GM18861 (cell line): Measurements from ENCODE around the gene ENAH.
"Not testable (repeated sequence)": the region's sequence is repeated elsewhere in the genome, so short reads cannot be mapped to it uniquely, and the experiment has no call there.

Experiments used
- ATAC-seq: cut with Tn5 transposase; IDR thresholded peaks from one replicate; pipeline ENCODE4 v1.9.1; 2021; ENCODE audit not compliant: unreplicated experiment

The ENAH gene

DNA sequence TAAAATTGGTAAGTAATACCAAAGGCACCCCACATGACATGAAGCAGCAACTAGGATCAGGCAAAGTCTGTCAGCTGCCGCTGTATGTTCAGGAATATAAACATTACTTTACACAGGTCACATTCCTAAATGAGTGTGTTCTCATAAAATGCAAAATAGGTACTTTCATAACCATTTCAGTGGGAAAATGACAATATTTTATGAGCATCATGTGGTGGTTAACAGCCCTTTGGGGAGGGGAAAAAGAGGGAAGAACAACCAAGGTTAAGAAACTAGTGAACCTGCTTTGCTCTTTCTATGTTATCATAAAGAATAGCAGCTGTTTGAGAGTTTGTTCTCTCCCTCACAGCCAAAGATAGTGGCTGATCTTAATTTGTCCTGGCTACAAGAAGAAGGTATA is 119.7 kb downstream of the ENAH start:
- ATAC-seq, result no peak

DNA sequence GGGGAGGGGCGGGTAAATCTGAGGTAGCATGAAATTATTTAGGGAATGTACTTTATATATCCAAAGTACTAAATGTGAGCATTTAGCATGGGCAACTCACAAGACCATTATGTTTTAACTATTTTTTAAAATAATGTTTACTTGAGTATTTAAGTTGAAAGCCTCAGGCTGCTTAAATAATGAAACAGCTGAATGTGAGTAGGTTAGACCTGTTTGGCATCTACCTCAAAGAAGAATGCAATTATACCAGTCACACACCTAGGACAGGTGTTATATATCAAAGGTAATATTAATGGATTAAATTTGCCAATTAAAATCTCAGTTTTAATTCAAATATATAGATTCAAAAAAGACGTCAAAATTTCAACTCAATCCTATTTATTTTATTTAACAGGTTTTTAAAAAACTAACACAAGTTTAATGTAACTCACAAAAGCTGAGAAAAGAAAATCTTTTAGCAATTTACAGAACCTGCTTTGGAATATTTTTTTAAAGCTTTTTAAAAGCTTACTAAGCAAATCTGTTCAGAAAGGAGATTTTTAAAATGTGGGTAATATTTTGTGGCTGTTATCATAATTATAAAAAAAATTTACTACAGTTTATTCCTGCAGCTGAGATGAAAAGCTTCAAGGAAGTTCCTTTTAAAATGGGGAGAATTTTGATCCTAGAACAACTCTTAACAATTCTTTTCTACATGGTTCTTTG is 120.5 kb downstream of the ENAH start:
- ATAC-seq, result no peak

DNA sequence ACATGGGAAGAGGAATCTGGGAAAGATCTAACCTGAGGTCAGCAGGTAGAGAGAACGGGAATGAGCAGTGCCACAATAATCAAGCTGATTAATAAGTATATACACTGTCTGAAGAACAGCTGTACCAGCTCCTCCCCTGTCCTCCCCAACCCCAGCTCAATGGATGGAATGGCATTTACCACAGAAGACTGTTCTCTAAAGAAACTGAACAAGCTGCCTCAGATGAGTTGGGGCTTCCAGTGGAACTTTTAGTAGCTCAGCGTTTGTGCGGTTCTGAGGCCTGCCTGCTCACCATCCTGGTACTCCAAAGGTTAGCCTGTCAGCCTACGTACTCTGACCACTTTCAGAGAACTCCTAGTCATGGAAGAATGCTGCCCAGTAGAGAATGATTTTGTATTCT is 123.2 kb downstream of the ENAH start:
- ATAC-seq, result no peak

DNA sequence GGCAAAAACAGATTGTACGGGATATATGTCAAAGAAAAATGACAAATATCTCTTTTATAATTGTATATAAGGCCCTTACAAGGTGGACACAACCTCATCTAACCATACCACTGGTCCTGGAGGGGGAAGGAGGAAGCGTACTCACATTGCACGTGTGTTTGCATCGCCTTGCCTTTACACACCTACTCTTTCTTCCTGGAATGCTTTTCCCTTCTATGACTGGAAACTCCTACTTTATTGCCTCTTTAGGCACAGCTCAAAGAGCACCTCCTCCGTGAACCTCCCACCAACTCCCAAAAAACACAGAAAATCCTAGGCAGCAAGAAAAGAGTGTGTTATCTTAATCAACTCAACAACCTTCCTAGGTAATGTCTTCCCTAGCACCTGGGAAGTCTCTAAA is 125.3 kb downstream of the ENAH start:
- ATAC-seq, result no peak

DNA sequence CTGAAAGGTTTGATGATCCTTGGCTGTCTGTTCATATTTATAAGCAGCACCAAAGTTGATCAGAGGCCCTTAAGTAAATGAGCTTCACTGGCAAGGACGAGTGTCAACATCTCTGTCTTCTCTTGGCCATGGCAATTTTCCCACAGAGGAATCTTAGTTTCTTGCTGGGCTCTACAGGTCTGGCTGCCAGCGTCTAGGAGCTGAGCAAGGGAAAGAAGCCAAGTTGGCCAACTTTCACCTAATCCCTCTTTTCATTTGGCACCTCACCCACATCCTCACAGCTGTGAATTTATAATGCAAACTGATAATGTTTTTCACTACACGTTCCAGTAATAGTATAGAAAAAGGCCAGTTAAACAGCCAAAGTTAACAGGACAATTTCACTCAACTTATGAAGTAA is 126.0 kb downstream of the ENAH start:
- ATAC-seq, result no peak

DNA sequence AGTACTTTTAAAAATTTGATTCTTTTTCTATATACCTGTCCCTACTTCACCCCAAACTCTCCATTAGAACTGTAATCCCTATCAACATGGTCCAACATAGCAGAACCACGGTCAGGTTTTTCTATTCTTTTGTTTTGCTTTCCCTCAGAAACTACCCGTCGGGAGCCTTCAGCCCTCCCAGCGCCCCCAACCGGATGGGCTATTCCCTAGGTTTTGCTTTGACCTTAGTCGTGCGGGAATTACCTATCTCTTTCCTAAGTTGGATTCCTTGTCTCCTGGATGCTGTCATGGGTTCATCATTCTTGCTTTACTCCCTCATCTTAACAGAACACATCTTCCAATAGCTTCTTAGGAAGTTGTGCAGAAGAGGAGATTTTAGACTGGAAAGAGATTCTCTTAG is 127.5 kb downstream of the ENAH start:
- no peak for ATAC-seq

DNA sequence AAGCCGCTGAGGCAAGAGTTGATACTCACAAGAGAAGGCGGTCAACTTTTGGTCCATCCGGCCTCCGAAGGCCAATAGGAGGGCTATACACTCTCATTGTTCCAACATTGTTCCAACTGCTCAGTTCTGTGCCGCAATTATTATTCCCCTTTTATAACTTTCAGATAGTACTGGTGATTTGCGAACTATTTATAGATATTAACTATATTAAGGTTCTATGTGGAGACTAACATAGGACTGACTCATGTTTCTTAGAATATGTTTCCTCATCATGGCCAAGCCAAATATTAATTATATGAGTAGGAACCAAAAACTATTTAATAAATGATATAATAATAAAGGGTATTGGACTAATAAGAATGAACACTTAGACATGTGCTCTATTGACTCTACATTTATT is 128.4 kb downstream of the ENAH start:
- no peak for ATAC-seq

DNA sequence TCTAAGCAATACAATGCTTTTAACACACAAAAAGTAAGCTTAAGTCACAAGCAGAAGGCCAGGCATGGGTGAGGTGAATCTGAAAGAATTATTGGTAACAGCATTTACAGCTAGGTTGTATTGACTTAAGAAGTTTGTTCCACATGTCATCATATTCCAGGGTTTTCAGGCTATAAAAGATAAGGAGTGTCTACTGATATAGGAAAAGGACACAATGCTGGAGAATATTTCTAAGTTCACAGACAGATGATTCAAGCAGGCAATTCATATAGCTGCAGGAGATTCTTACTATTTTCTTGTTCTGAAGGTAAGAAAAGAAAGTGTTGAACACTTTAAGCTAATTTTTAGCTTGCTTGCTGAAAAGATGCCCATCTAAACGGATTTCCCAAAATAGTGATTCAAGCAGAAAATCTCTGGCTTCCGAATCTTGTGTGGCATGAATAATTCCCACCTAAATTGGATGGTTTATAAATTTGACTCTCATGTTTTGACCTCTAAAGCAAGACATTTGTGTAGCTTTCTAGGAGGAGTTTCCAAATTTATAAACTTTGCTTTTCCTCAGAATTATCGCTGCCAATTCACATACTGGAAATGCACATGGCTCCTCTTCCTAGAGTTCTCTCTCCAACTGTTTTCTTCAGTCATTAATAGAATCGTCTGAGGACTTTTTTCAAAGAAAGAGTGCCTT is 129.5 kb downstream of the ENAH start:
- ATAC-seq, result no peak

DNA sequence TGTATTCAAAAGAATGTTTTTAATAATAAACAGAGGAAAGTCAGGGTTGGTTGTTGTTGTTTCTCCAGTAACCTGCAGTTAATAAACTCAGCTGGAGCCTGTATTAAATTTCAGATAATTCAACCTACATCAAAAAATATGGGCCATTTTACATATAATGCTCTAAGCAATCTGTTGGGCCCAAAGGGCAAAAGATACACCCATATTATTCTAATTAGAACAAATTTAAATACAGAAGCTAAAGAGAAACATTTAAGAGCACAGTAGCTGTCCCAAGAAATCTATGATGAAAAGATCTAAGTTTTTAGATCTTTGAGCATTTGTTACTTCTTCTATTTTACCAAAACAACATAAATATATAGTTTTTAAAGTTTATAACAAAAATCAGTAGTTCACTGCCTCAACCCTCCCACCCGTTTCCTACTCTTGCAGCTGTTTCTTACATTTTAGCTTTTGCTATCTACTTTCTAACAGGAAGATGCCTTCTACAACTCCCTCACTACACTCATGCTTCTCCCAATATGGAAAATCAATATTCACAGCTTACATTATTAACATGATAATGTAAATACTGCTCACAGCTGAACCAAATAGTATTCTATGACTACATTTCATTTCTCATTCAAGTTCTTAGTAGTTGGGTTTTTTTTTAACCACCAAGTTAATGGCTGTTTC is 130.2 kb downstream of the ENAH start:
- ATAC-seq, result no peak

DNA sequence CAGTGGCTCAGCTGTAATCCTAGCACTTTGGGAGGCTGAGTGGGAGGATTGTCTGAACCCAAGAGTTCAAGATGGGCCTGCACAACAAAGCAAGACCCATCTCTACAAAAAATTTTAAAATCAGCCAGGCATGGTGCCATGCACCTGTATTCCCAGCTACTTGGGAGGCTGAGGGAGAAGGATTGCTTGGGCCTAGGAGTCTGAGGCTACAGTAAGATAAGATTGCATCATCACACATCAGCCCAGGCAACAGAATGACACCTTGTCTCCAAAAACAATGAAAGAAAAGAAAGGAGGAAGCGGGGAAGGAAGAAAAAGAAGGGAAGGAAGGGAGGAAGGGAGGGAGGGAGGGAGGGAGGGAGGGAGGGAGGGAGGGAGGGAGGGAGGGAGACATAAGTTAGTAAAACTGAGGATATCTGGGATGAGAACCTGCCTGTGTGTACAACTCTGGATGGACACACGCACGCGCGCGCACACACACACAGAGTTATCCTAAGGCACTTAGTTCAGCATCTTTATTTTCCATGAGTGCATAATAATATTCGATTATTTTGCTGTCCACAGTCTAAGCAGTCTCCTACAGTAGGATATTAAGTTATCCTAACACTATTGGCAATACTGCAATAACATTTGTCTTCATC is 132.2 kb downstream of the ENAH start:
- no peak for ATAC-seq

DNA sequence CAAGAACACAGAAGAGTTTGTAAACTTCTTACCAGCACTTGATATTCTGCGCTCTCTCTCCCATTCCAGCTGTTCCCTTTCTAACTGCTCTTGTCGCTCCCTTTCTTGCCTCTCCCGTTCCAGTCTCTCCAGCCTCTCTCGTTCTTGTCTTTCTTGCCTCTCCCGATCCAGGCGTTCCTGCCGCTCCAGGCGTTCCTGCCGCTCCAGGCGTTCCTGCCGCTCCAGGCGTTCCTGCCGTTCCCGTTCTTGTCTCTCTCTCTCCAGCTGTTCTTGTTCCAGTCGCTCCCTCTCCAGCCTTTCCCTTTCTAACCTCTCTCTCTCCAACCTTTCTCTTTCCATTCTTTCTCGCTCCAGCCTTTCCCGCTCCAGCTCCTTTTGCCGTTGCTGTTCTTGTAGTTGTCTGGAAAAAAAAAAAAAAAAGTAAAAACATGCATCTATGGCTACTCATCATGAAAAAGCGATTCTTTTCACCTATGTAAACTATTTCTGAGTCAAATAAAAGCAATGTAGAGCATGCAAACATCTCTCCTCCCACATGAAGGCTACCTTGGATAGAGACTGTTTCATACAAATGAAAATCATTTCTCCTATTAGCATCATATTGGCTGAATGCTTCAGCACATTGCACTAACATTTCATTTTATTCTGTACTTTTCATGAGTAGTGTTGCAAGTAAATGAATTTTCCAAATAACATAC is 133.6 kb downstream of the ENAH start:
- ATAC-seq, result no peak

DNA sequence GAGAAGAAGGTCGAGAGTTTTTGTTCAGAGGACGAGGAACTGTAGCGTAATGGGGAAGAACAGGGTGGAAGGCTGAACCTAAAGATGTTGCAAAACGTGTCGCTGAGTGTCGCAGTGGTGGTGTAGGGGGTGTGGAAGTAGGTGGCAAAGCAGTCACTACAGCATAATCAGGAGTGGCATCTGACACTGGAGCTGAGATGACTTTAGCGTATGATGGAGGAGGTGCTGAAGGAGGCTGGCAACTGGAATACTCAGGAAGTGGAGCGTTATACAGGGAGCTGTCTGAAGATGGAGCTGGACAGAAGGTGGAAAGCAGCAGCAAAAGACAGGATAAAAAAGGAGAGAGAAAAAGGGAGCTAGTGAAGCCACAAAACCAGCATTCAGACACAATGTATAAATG is 135.2 kb downstream of the ENAH start:
- no peak for ATAC-seq

DNA sequence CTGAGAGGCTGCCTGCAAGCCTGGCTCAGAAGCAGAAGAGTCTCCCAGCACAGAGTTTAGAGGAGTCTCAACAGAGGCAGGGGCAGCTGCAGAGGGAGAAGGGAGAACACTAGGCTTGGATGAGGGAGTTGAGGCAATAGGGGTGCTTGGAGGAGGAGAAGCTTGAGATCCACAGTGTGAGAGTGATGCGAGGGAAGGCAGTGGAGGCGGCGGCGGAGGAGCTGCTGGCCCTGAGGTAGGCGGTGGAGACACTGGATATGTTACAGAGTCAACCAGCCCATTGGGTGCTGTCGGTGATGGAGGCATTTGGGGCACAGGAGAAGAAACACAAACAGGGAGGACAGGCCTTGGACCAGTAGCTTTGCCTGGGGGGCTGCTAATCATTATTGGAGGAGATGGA is 135.7 kb downstream of the ENAH start:
- no peak for ATAC-seq

DNA sequence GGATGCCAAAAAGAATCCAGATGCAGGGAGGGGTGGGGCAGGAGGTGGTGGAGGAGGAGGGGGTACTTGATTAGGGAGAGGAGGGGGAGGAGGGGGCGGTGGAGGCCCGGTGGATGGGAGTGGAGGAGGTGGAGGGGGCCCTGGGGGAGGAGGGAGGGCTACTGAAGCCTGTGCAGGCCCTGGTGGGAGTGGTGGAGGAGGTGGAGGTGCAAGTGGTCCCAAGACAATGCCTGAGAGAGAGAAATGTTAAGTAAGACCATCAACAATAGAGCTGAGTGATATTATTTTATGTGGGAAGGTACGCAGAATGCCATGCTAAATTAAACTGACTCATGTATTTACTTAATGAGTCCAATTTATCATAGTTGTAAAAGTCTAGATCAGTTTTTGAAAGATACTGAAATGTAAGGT is 138.2 kb downstream of the ENAH start:
- ATAC-seq, result no peak

DNA sequence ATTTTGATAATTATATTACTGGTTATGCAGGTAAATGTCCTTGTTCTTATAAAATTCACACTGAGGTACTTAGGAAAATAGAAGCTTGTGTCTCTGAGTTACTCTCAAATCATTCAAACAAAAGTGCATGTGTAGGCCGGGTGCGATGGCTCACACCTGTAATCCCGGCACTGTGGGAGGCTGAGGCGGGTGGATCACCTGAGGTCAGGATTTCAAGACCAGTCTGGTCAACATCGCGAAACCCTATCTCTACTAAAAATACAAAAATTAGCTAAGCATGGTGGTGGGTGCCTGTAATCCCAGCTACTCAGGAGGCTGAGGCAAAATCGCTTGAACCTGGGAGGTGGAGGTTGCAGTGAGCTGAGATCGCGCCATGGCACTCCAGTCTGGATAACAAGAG is 139.3 kb downstream of the ENAH start:
- ATAC-seq, result not testable (repeated sequence)

DNA sequence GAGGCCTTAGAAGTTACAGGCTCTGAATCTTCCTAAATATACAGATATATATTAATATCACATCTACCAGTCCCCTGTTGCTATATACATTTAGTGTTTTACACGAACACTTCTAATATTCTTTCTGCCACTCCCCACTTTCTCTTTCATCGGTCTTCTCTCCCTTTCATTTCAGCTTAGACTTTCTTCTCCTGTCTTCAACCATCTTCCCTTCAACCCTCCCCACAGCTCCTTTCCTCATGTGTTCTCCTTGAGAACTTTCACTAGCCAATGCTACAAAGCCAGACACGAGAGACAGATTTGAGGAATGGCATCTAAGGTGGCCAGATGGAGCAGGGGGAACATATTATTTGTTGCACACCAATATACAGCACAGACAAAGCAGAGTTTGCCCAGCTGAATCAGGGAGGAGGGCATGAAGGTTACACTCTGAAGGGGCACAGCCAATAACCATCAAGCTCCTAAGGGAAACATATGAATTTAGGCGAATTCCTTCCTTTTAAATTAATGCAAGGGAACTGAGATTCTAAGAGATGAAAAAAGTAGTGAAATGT is 141.0 kb downstream of the ENAH start:
- ATAC-seq, result no peak

DNA sequence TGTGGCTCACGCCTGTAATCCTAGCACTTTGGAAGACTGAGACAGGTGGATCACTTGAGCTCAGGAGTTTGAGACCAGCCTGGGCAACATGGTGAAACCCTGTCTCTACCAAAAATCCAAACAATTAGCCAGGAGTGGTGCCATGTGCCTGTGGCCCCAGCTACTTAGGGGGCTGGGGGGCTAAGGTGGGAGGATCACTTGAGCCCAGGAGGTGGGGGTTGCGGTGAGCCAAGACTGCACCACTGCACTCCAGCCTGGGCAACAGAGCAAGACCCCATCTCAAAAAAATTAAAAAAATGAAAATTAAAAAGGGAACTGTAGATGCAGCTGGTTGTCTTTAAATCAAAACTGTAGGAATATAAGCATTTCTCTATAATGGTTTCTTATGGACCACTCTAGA is 142.2 kb downstream of the ENAH start:
- not testable (repeated sequence) for ATAC-seq

DNA sequence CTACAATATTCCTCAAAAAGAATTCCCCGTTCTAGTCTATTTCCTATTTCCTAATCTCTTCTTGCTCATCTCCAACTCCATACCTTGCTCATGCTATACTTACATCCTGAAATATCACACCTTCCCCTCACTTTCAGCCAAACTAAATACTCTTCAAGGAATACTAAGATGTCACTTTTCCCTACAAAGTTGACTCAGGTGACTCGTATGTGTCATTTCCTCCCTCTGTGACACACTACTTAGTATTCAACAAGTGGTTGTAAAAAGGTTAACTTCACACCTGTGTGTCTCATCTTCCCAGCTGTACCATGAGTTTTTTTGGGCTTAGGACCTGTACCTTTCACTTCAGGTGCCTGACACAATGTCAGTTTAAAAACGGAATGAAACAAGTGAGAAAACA is 143.2 kb downstream of the ENAH start:
- ATAC-seq, result no peak

DNA sequence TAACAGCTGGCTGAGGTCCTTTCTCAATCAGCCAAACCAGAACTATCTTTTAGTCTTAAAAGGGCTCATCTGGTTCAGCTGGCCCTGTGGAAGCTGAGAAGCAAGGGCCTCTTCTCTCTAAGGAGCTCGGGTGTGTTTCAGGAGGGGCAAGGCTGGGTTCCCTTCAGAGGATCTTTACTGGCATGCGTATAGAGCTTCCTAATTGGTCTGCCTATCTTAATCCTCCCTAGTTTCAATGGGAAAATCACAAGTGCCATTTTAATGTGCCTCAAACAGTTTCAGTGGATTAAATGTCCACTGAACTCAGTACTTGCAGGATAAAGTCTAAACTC is 143.6 kb downstream of the ENAH start:
- ATAC-seq, result no peak

DNA sequence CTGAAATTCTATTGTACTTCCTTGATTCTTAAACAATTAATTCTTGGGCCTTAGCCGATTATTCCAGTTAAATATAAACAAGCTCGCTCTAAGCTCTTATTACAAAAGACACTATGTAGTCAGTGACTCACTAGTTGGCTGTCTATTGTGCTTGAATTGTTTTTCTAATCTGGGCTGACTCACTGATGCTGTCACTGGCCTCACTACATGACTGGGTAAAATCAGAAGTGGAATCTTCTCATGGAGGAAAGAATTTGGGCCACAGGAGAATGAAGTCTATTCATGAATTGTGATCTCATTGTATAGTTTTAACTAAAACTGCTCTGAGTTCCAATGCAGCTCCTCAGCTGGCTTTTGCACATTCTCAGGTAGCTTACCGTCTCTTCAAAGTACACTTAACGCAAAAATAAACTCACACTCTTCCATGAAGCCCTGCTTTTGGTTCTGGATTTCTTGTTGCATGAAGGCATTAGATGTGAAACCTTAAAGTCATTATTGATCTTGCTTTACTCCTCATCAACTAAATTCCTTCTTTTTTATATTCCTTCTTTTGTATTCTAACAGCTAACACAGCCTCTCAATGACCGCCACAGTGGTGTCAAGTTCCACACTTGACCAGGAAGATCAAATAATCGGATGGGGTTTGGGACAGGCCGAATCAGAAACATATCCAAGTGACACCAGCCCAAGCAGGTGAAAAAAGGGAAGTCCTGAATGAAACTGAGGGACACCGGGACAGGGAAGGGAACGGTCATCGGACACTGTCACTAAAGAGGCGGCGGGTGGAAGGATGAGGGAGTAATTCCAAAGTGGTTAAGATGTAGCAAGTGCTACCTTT is 144.2 kb downstream of the ENAH start:
- ATAC-seq, result no peak
